GM23338 (cell line): ENCODE measurements around the gene RPS14.

ENCODE experiments used
- CTCF ChIP-seq, 2 experiments: fragments of 200-600 bp in 1 of 2; sonication (generic) in 1 of 2; conservative IDR thresholded peaks; 2 replicates each; pipeline versions ENCODE4 v1.5.1 to v1.6.1; 2016 to 2017; ENCODE audit warnings: antibody characterized with exemption in 2 of 2, low read depth in 2 of 2, mild to moderate bottlenecking in 2 of 2, moderate library complexity in 1 of 2
- EZH2 ChIP-seq: fragments of 200-600 bp; sonication (generic); IDR thresholded peaks from one replicate; pipeline ENCODE4 v1.8.0; 2017; ENCODE audit warnings: antibody characterized with exemption, mild to moderate bottlenecking, low read depth; ENCODE audit not compliant: unreplicated experiment
- JUNB ChIP-seq: IDR thresholded peaks from one replicate; pipeline ENCODE4 v1.6.1; 2016; ENCODE audit warnings: antibody characterized with exemption; ENCODE audit not compliant: unreplicated experiment
- POLR2AphosphoS5 ChIP-seq: IDR thresholded peaks from 2 replicates; pipeline ENCODE4 v1.6.1; 2016; ENCODE audit warnings: antibody characterized with exemption, low read depth

- no peak for TF ChIP-seq CTCF (conservative IDR thresholded peaks at IDR 0.05; ENCODE audit: low read depth in 2 of 2)
- TF ChIP-seq POLR2AphosphoS5: no peak
- TF ChIP-seq EZH2: no peak
- TF ChIP-seq JUNB: no peak
Measured at GRCh38 chr5:150393096-150393645, 56.4 kb downstream of the RPS14 start.
